ENCODE results near the gene ALDOB.

GRCh38 chr9:101478444-101478843, 42.9 kb upstream of the ALDOB start:
- no peak for TF ChIP-seq CTCF (IDR thresholded peaks at IDR 0.05)
- no peak for TF ChIP-seq EP300 (IDR thresholded peaks at IDR 0.05)
- no peak for TF ChIP-seq POLR2A (IDR thresholded peaks at IDR 0.05)
